Measurements from ENCODE around the gene LGALS12. TPM values are rescaled to one million over a fixed set of nuclear protein-coding genes. Genes with fewer than 3 reads are reported as not detected.
"Not testable (repeated sequence)": the region's sequence is repeated elsewhere in the genome, so short reads cannot be mapped to it uniquely, and the experiment has no call there.

LGALS12 gene
- total RNA-seq, 1 donor from 2014 or later: 0.25 TPM

- Histone ChIP-seq H3K4me3 (peak within 1 kb of the TSS; percentile 64), H3K27ac (replicated peaks) (peak within 1 kb of the TSS; percentile 92), H3K27me3 (ENCODE audit: low read depth) (no peaks in the 10 kb centered on the region), H3K9me3 (replicated peaks) (no peaks in the 10 kb centered on the region), H3K4me1 (peaks cover 32% of the 10 kb centered on the region), H3K36me3 (no peaks in the 10 kb centered on the region)
- DNase-seq: peak; percentile 20
- TF ChIP-seq, protein P1, sequence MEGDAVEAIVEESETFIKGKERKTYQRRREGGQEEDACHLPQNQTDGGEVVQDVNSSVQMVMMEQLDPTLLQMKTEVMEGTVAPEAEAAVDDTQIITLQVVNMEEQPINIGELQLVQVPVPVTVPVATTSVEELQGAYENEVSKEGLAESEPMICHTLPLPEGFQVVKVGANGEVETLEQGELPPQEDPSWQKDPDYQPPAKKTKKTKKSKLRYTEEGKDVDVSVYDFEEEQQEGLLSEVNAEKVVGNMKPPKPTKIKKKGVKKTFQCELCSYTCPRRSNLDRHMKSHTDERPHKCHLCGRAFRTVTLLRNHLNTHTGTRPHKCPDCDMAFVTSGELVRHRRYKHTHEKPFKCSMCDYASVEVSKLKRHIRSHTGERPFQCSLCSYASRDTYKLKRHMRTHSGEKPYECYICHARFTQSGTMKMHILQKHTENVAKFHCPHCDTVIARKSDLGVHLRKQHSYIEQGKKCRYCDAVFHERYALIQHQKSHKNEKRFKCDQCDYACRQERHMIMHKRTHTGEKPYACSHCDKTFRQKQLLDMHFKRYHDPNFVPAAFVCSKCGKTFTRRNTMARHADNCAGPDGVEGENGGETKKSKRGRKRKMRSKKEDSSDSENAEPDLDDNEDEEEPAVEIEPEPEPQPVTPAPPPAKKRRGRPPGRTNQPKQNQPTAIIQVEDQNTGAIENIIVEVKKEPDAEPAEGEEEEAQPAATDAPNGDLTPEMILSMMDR (IDR thresholded peaks at IDR 0.05; ENCODE audit: borderline replicate concordance): no peak
- intact Hi-C loops (cut with micrococcal nuclease): no loop called here
These were observed 30.9 kb downstream of the LGALS12 start, which contains the start of gene PLAAT4 for GRCh38 chr11:63536669-63537292. PLAAT4 (plus strand) TSS chr11:63536808; CDS start chr11:63536869, 61 bp downstream.

GRCh38 chr11:63537293-63538101, 31.6 kb downstream of the LGALS12 start:
- TF ChIP-seq, protein P1 (IDR thresholded peaks at IDR 0.05; ENCODE audit: borderline replicate concordance): no peak
- H3K27me3 ChIP-seq (ENCODE audit: low read depth): no peaks in the 10 kb centered on the region
- H3K27ac ChIP-seq (replicated peaks): peak overlapping the region; percentile 92
- no peaks in the 10 kb centered on the region for H3K36me3 ChIP-seq
- H3K4me3 ChIP-seq: peak overlapping the region; percentile 64
- DNase-seq: peak; percentile 65
- H3K9me3 ChIP-seq (replicated peaks): no peaks in the 10 kb centered on the region
- peaks cover 32% of the 10 kb centered on the region for H3K4me1 ChIP-seq
- intact Hi-C loops (cut with micrococcal nuclease): no loop called here

- H3K27ac ChIP-seq (replicated peaks); H3K9me3 ChIP-seq (replicated peaks); DNase-seq; H3K4me3 ChIP-seq; intact Hi-C loops (cut with micrococcal nuclease); H3K27me3 ChIP-seq (ENCODE audit: low read depth); H3K36me3 ChIP-seq: not testable (repeated sequence)
- peaks cover 14% of the 10 kb centered on the region for H3K4me1 ChIP-seq
These were observed 36.6 kb downstream of the LGALS12 start for GRCh38 chr11:63542506-63542905.

- intact Hi-C loops (cut with micrococcal nuclease): no loop called here
- Histone ChIP-seq H3K27ac (replicated peaks) (no peak overlapping the region), H3K36me3 (peaks cover 5% of the 10 kb centered on the region), H3K4me3 (no peak overlapping the region), H3K9me3 (replicated peaks) (no peaks in the 10 kb centered on the region), H3K4me1 (peaks cover 4% of the 10 kb centered on the region), H3K27me3 (ENCODE audit: low read depth) (no peaks in the 10 kb centered on the region)
- DNase-seq: no peak
- TF ChIP-seq, protein P1 (IDR thresholded peaks at IDR 0.05; ENCODE audit: borderline replicate concordance): no peak
These were observed 37.8 kb downstream of the LGALS12 start for GRCh38 chr11:63543711-63544110.

DNA sequence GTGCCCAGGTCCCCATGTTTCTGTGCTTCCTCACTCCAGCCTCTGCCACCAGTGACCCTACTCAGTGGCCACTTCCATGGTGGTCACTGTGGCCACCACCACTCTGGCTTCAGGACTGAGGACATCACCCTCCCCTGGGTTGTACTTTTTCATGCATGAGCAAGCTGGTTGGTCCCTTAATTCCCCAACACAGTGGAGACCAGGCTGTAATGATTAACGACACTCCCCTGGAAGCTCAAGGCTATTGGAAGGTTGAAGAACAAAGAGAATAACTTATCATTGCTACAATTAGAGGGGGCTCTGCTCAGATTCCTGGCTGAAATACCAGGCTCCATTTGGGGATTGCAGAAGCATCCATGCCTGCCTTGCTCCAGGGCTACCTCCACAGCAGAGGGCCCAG, 41.2 kb downstream of the LGALS12 start:
- intact Hi-C loops (cut with micrococcal nuclease): no loop called here
- Histone ChIP-seq H3K27ac (replicated peaks) (no peak overlapping the region), H3K27me3 (ENCODE audit: low read depth) (no peaks in the 10 kb centered on the region), H3K4me1 (peaks cover 3% of the 10 kb centered on the region), H3K4me3 (no peak overlapping the region), H3K36me3 (peaks cover 5% of the 10 kb centered on the region), H3K9me3 (replicated peaks) (no peaks in the 10 kb centered on the region)
- DNase-seq: no peak
- TF ChIP-seq, protein P1 (IDR thresholded peaks at IDR 0.05; ENCODE audit: borderline replicate concordance): no peak

DNA sequence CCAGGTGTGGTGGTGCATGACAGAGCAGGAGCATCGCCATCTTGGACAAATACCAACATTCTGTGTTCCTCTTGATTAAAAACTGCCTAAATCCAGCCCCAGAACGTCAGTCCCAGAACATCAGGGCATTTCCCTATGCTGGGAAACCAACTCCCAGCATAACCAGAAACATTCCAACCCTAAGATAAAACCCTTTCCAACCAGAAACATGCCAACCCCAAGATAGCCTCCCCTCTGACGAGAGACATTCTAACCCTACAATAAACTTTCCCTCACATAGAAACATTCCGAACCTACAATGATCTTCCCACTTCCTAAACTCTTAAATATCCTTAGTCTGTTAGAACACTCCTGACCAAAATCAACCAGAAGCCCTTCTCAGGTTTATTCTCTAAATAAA, 42.3 kb downstream of the LGALS12 start:
- H3K27me3 ChIP-seq (ENCODE audit: low read depth): no peaks in the 10 kb centered on the region
- peaks cover 3% of the 10 kb centered on the region for H3K4me1 ChIP-seq
- H3K4me3 ChIP-seq: no peak overlapping the region
- H3K27ac ChIP-seq (replicated peaks): peak overlapping the region; percentile 4
- DNase-seq: no peak
- TF ChIP-seq, protein P1 (IDR thresholded peaks at IDR 0.05; ENCODE audit: borderline replicate concordance): no peak
- no peaks in the 10 kb centered on the region for H3K9me3 ChIP-seq (replicated peaks)
- H3K36me3 ChIP-seq: peaks cover 5% of the 10 kb centered on the region
- intact Hi-C loops (cut with micrococcal nuclease): no loop called here

All from left ventricle myocardium inferior (tissue), 1 donor.